ENCODE measurements around the gene ZFP30. TPM values are rescaled to one million over a fixed set of nuclear protein-coding genes. Genes with fewer than 3 reads are reported as not detected.

Gene ZFP30
- total and polyA plus RNA-seq, 2 of the 13 experiments (the other 11 are each of a cell fraction or from before 2014, with no cell fraction given), result 3.4 to 19.2 TPM

DNA sequence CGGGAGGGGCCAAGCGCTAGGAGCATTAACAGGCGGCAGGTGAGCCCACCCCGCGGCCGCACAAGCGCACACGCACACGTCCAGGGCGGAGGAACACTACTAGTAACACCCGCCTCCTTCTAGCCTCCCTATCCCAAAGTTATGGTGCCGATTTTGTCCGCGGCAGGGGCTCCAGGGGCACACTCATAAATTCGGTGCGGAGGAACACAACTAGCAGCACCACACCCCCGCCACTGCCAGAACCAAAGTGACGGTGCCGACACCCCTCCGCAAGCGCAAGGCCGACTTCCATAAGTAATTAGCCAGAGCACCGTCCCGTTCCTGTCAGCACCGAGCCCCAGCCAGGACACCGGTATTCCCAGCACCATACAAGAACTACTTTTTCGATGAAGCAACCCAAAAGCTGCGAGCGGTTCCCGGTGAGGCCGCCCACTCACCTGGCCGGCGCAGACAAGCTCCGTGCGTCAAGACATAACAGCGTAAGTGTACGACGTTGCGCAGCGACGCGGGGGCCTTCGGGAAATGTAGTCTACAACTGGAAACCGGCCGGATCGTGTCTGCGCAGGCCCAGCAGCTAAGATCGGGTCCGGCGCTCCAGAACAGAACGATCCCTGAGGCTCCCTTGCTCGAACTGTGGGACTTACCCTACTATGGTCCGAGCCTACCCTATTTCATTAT, 60.8 kb downstream of the ZFP30 start, which contains the start of the genes ZNF540 and ZNF571 (continued):
- no peak for TF ChIP-seq ZNF101 (CRISPR knock-in tag; IDR thresholded peaks at IDR 0.05; ENCODE audit: borderline replicate concordance, low read depth)
- no peak for TF ChIP-seq TGIF2 (CRISPR knock-in tag; IDR thresholded peaks at IDR 0.05)
- TF ChIP-seq ZNF720 (CRISPR knock-in tag; IDR thresholded peaks at IDR 0.05), result no peak
- peak; percentile 56; the same call in 1 of the 2 replicates for TF ChIP-seq NFKB2 (CRISPR knock-in tag; IDR thresholded peaks at IDR 0.05; ENCODE audit: borderline replicate concordance)
- no peak for TF ChIP-seq SKIL (CRISPR knock-in tag; IDR thresholded peaks at IDR 0.05; ENCODE audit: borderline replicate concordance)
- no peak for TF ChIP-seq THRA (CRISPR knock-in tag; IDR thresholded peaks at IDR 0.05; ENCODE audit: borderline replicate concordance)
- TF ChIP-seq, protein P1, sequence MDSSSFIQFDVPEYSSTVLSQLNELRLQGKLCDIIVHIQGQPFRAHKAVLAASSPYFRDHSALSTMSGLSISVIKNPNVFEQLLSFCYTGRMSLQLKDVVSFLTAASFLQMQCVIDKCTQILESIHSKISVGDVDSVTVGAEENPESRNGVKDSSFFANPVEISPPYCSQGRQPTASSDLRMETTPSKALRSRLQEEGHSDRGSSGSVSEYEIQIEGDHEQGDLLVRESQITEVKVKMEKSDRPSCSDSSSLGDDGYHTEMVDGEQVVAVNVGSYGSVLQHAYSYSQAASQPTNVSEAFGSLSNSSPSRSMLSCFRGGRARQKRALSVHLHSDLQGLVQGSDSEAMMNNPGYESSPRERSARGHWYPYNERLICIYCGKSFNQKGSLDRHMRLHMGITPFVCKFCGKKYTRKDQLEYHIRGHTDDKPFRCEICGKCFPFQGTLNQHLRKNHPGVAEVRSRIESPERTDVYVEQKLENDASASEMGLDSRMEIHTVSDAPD (CRISPR knock-in tag; IDR thresholded peaks at IDR 0.05), result no peak
- TF ChIP-seq ZNF121 (CRISPR knock-in tag; IDR thresholded peaks at IDR 0.05), result peak; percentile 38; the same call in 1 of the 2 replicates
- no peak for TF ChIP-seq ZFP41 (CRISPR knock-in tag; IDR thresholded peaks at IDR 0.05; ENCODE audit: borderline replicate concordance)
- TF ChIP-seq SRY (CRISPR knock-in tag; IDR thresholded peaks at IDR 0.05), result no peak
- peak; percentile 78 for TF ChIP-seq UBTF (CRISPR knock-in tag; IDR thresholded peaks at IDR 0.05)
- TF ChIP-seq NONO (IDR thresholded peaks at IDR 0.05), result no peak
- TF ChIP-seq NONO (CRISPR knock-in tag; conservative IDR thresholded peaks at IDR 0.05), result no peak
- TF ChIP-seq NR1H2 (CRISPR knock-in tag; IDR thresholded peaks at IDR 0.05; ENCODE audit: borderline replicate concordance, low read depth), result no peak
- TF ChIP-seq ZNF20 (CRISPR knock-in tag; IDR thresholded peaks at IDR 0.05), result no peak
- no peak for TF ChIP-seq ZNF326 (CRISPR knock-in tag; IDR thresholded peaks at IDR 0.05; ENCODE audit: borderline replicate concordance)
- no peak for TF ChIP-seq CAMTA2 (CRISPR knock-in tag; IDR thresholded peaks at IDR 0.05; ENCODE audit: borderline replicate concordance)
- TF ChIP-seq HHEX (CRISPR knock-in tag; IDR thresholded peaks at IDR 0.05), result no peak
- no peak; the same call in 1 of the 2 replicates for TF ChIP-seq JUND (CRISPR knock-in tag; IDR thresholded peaks at IDR 0.05)
- TF ChIP-seq XBP1 (CRISPR knock-in tag; IDR thresholded peaks at IDR 0.05), result no peak
- TF ChIP-seq ZNF557 (CRISPR knock-in tag; IDR thresholded peaks at IDR 0.05), result no peak
- TF ChIP-seq AGO1 (IDR thresholded peaks at IDR 0.05; ENCODE audit: low read depth, low read length, poor library complexity, severe bottlenecking), result no peak
- no peak for TF ChIP-seq ZNF333 (CRISPR knock-in tag; IDR thresholded peaks at IDR 0.05; ENCODE audit: borderline replicate concordance)
- no peak for TF ChIP-seq PAWR (CRISPR knock-in tag; IDR thresholded peaks at IDR 0.05; ENCODE audit: borderline replicate concordance)
